CD14-positive monocyte (primary cell): ENCODE measurements around the gene PWP2. TPM values are rescaled to one million over a fixed set of nuclear protein-coding genes. Genes with fewer than 3 reads are reported as not detected.
"Not testable (repeated sequence)": the region's sequence is repeated elsewhere in the genome, so short reads cannot be mapped to it uniquely, and the experiment has no call there.

Experiments used
- DNase-seq, 3 donors: peaks; one replicate each; pipeline ENCODE4 v3.0.0-alpha.2; 2011 to 2022
- H2AFZ ChIP-seq: 2 replicates; pipeline ENCODE4 v1.6.0; 2012; ENCODE audit warnings: mild to moderate bottlenecking, low read depth, low read length, inconsistent platforms; ENCODE audit not compliant: insufficient read depth, poor library complexity, severe bottlenecking
- H3K27ac ChIP-seq, 2 donors: 1 replicate in 1 of 2; 2 replicates in 1 of 2; pipeline ENCODE4 v1.5.1; 2012 to 2013; ENCODE audit warnings: low read length in 2 of 2, control low read depth in 1 of 2, inconsistent platforms in 1 of 2, low read depth in 1 of 2, mild to moderate bottlenecking in 1 of 2
- H3K27me3 ChIP-seq, 2 donors: one replicate each; pipeline versions ENCODE4 v1.6.0 to v1.6.1; 2011 to 2013; ENCODE audit warnings: low read length in 2 of 2; ENCODE audit not compliant: control insufficient read depth in 2 of 2, insufficient read depth in 2 of 2
- H3K36me3 ChIP-seq, 2 donors: replicated peaks in 1 of 2; 1 replicate in 1 of 2; 2 replicates in 1 of 2; pipeline versions ENCODE4 v1.5.1 to v1.6.1; 2012 to 2013; ENCODE audit warnings: low read length in 2 of 2, control low read depth in 1 of 2, inconsistent platforms in 1 of 2, mild to moderate bottlenecking in 1 of 2; ENCODE audit not compliant: insufficient read depth in 2 of 2, control insufficient read depth in 1 of 2
- H3K4me1 ChIP-seq, 2 donors: 1 replicate in 1 of 2; 2 replicates in 1 of 2; pipeline versions ENCODE4 v1.5.1 to v1.6.1; 2012 to 2013; ENCODE audit warnings: low read length in 2 of 2, control low read depth in 1 of 2, inconsistent platforms in 1 of 2, mild to moderate bottlenecking in 1 of 2, moderate library complexity in 1 of 2; ENCODE audit not compliant: insufficient read depth in 2 of 2, control insufficient read depth in 1 of 2
- H3K4me2 ChIP-seq: replicated peaks from 2 replicates; pipeline ENCODE3; 2012; ENCODE audit warnings: low read length, moderate library complexity, mild to moderate bottlenecking; ENCODE audit not compliant: poor library complexity, severe bottlenecking; ENCODE audit errors: extremely low read depth
- H3K4me3 ChIP-seq, 3 experiments: fragments of 200-600 bp in 1 of 3; sonication (generic) in 1 of 3; replicated peaks in 1 of 3; 1 replicate in 2 of 3; 2 replicates in 1 of 3; pipeline ENCODE4 v1.5.1; 2011 to 2013; ENCODE audit warnings: low read length in 3 of 3, mild to moderate bottlenecking in 3 of 3, control low read depth in 2 of 3, low read depth in 2 of 3, inconsistent platforms in 1 of 3, moderate library complexity in 1 of 3
- H3K79me2 ChIP-seq: 2 replicates; pipeline ENCODE4 v1.6.0; 2012; ENCODE audit warnings: mild to moderate bottlenecking, control low read depth, inconsistent platforms, low read length, moderate library complexity; ENCODE audit not compliant: insufficient read depth
- H3K9ac ChIP-seq: 2 replicates; pipeline ENCODE4 v1.6.0; 2017; ENCODE audit warnings: low read length, mild to moderate bottlenecking; ENCODE audit not compliant: insufficient read depth, poor library complexity, severe bottlenecking
- H3K9me3 ChIP-seq, 2 donors: replicated peaks in 1 of 2; 1 replicate in 1 of 2; 2 replicates in 1 of 2; pipeline versions ENCODE4 v1.5.1 to v1.6.1; 2012 to 2013; ENCODE audit warnings: low read length in 2 of 2, control low read depth in 1 of 2; ENCODE audit not compliant: control insufficient read depth in 1 of 2, insufficient read depth in 1 of 2
- H4K20me1 ChIP-seq: 2 replicates; pipeline ENCODE4 v1.6.0; 2012; ENCODE audit warnings: mild to moderate bottlenecking, low read length, control low read depth, moderate library complexity; ENCODE audit not compliant: insufficient read depth
- H3K27ac Mint-ChIP-seq, 7 donors: one replicate each; pipeline ENCODE4 v1.8.0; 2020; ENCODE audit warnings: mild to moderate bottlenecking in 7 of 7, mixed read lengths in 7 of 7, moderate library complexity in 6 of 7, inconsistent platforms in 2 of 7
- H3K27me3 Mint-ChIP-seq, 3 donors: one replicate each; pipeline ENCODE4 v1.8.0; 2021 to 2022; ENCODE audit warnings: low read depth in 3 of 3, mild to moderate bottlenecking in 3 of 3, mixed read lengths in 3 of 3, moderate library complexity in 3 of 3, inconsistent platforms in 1 of 3
- H3K36me3 Mint-ChIP-seq, 2 donors: one replicate each; pipeline ENCODE4 v1.8.0; 2020; ENCODE audit warnings: mixed read lengths in 2 of 2, inconsistent platforms in 1 of 2, mild to moderate bottlenecking in 1 of 2
- H3K4me1 Mint-ChIP-seq: one replicate; pipeline ENCODE4 v1.8.0; 2020; ENCODE audit warnings: mild to moderate bottlenecking, mixed read lengths
- H3K4me3 Mint-ChIP-seq, 2 donors: one replicate each; pipeline ENCODE4 v1.8.0; 2020; ENCODE audit warnings: mild to moderate bottlenecking in 2 of 2, mixed read lengths in 2 of 2, moderate library complexity in 1 of 2
- H3K9me3 Mint-ChIP-seq, 7 donors: one replicate each; pipeline ENCODE4 v1.8.0; 2020 to 2022; ENCODE audit warnings: mixed read lengths in 7 of 7, mild to moderate bottlenecking in 6 of 7, moderate library complexity in 6 of 7, inconsistent platforms in 2 of 7
- WGBS: methylation state at CpG from one replicate; pipeline ENCODE4 v1.1.5; 2013; ENCODE audit warnings: missing lambda C conversion rate; ENCODE audit not compliant: insufficient coverage; 5-methylcytosine and 5-hydroxymethylcytosine counted together
- intact Hi-C, 2 donors: fragments of 100-400 bp; cut with micrococcal nuclease; formaldehyde crosslinking; loops; one replicate each; pipeline versions ENCODE4 v1.15.0 to v1.15.1; 2023
- polyA plus RNA-seq, 3 donors: library from polyadenylated mRNA; depleted of rRNA in 1 of 3; unstranded in 2 of 3; stranded (reverse) in 1 of 3; fragments of 300-500 nt in 2 of 3; fragments of >200 nt in 1 of 3; fragmentation: Illumina TruSeq in 2 of 3; gene quantifications; 1 replicate in 2 of 3; 2 replicates in 1 of 3; pipeline ENCODE4 v1.2.3, GENCODE V29; 2012 to 2021

The PWP2 gene
- polyA plus RNA-seq, 3 donors: 2.1 to 4.4 (median 4.4) TPM

- H3K4me3 ChIP-seq, intact Hi-C loops, H3K4me1 ChIP-seq, H3K4me1 Mint-ChIP-seq, H3K9ac ChIP-seq, H2AFZ ChIP-seq, H3K4me2 ChIP-seq, H3K4me3 Mint-ChIP-seq, H4K20me1 ChIP-seq, H3K27me3 ChIP-seq, H3K27me3 Mint-ChIP-seq, H3K27ac ChIP-seq, H3K79me2 ChIP-seq, H3K36me3 ChIP-seq, DNase-seq, H3K9me3 ChIP-seq, H3K27ac Mint-ChIP-seq, H3K36me3 Mint-ChIP-seq, H3K9me3 Mint-ChIP-seq: not testable (repeated sequence)
- no CpG with 5 or more reads among the region's 17 CpGs for WGBS
Measured at GRCh38 chr21:44153889-44154228, 46.7 kb downstream of the PWP2 start.

- H3K9me3 Mint-ChIP-seq, H4K20me1 ChIP-seq, H3K4me3 Mint-ChIP-seq, H3K9me3 ChIP-seq, DNase-seq, H3K27ac Mint-ChIP-seq, H3K36me3 ChIP-seq, H3K27ac ChIP-seq, H3K4me2 ChIP-seq, H3K9ac ChIP-seq, H3K4me1 Mint-ChIP-seq, H3K36me3 Mint-ChIP-seq, H2AFZ ChIP-seq, H3K27me3 ChIP-seq, H3K79me2 ChIP-seq, intact Hi-C loops, H3K4me3 ChIP-seq, H3K4me1 ChIP-seq, H3K27me3 Mint-ChIP-seq: not testable (repeated sequence)
- WGBS: no CpG with 5 or more reads among the region's 20 CpGs
Measured at GRCh38 chr21:44154816-44155230, 47.6 kb downstream of the PWP2 start.

- H3K27me3 ChIP-seq, H3K79me2 ChIP-seq, H4K20me1 ChIP-seq, H3K27me3 Mint-ChIP-seq, H3K4me3 ChIP-seq, H3K4me1 Mint-ChIP-seq, H3K9ac ChIP-seq, H3K9me3 Mint-ChIP-seq, H3K4me2 ChIP-seq, H3K27ac ChIP-seq, H3K4me3 Mint-ChIP-seq, H3K36me3 ChIP-seq, H3K9me3 ChIP-seq, H3K27ac Mint-ChIP-seq, DNase-seq, intact Hi-C loops, H3K36me3 Mint-ChIP-seq, H2AFZ ChIP-seq, H3K4me1 ChIP-seq: not testable (repeated sequence)
- no CpG with 5 or more reads among the region's 38 CpGs for WGBS
Measured at GRCh38 chr21:44155231-44155993, 48.2 kb downstream of the PWP2 start.

- H2AFZ ChIP-seq, H3K36me3 ChIP-seq, intact Hi-C loops, DNase-seq, H3K4me3 Mint-ChIP-seq, H3K4me3 ChIP-seq, H3K9me3 ChIP-seq, H4K20me1 ChIP-seq, H3K4me2 ChIP-seq, H3K79me2 ChIP-seq, H3K4me1 Mint-ChIP-seq, H3K4me1 ChIP-seq, H3K27me3 ChIP-seq, H3K27ac ChIP-seq, H3K9ac ChIP-seq, H3K9me3 Mint-ChIP-seq, H3K27ac Mint-ChIP-seq, H3K27me3 Mint-ChIP-seq, H3K36me3 Mint-ChIP-seq: not testable (repeated sequence)
- no CpG with 5 or more reads among the region's 8 CpGs for WGBS
Measured at GRCh38 chr21:44155994-44156380, 48.8 kb downstream of the PWP2 start.
